Pancreas (tissue), 10 donors: ENCODE measurements around the gene DRD2. TPM values are rescaled to one million over a fixed set of nuclear protein-coding genes. Genes with fewer than 3 reads are reported as not detected.

Experiments
- ATAC-seq, 4 donors: fragments of 200-7000 bp; cut with Tn5 transposase; one replicate each; pipeline versions ENCODE4 v1.8.0 to v1.9.1; 2020; ENCODE audit warnings: mild to moderate bottlenecking in 4 of 4, moderate library complexity in 4 of 4
- DNase-seq, 6 donors: peaks; one replicate each; pipeline ENCODE4 v3.0.0-alpha.2; 2020
- FAIRE-seq: peaks from 2 replicates; lab custom pipeline; 2012; peaks lifted over from hg19 to GRCh38; lab: Jason Lieb, UNC
- H3K27ac ChIP-seq, 4 donors: fragments of 200-600 bp; sonication (generic); 1 replicate in 3 of 4; 2 replicates in 1 of 4; pipeline versions ENCODE4 v1.5.0 to v1.8.0; 2020
- H3K27me3 ChIP-seq, 4 donors: fragments of 200-600 bp; one replicate each; pipeline ENCODE4 v1.8.0; 2021
- H3K36me3 ChIP-seq, 3 donors: fragments of 200-600 bp; sonication (generic) in 1 of 3; one replicate each; pipeline versions ENCODE4 v1.5.0 to v1.8.0; 2020 to 2021
- H3K4me1 ChIP-seq, 3 donors: fragments of 200-600 bp; one replicate each; pipeline ENCODE4 v1.8.0; 2021
- H3K4me3 ChIP-seq, 4 donors: fragments of 200-600 bp; sonication (generic) in 2 of 4; one replicate each; pipeline versions ENCODE4 v1.5.0 to v1.8.0; 2020 to 2021
- H3K9me3 ChIP-seq, 4 donors: fragments of 200-600 bp; one replicate each; pipeline ENCODE4 v1.8.0; 2021
- WGBS, 2 donors: extraction: QIAGEN DNeasy Blood & Tissue Kit; methylation state at CpG; one replicate each; pipeline ENCODE4 v1.1.7; 2013; 5-methylcytosine and 5-hydroxymethylcytosine counted together
- intact Hi-C, 3 donors: fragments of 100-400 bp; cut with DNase I; formaldehyde crosslinking; loops; one replicate each; pipeline versions ENCODE4 v1.11.1 to v1.14.2; 2022
- polyA plus RNA-seq, 2 donors: library from polyadenylated mRNA; stranded (reverse); fragments of 200-250 nt; gene quantifications; one replicate each; pipeline ENCODE4 v1.2.3, GENCODE V29; 2013
- total RNA-seq, 6 donors: library from RNA; stranded (reverse); fragmentation: NEBNext Ultra II Directional in 4 of 6; extraction: Animal tissue kit (Norgen Biotek cat#: 25700) in 4 of 6; gene quantifications; one replicate each; pipeline versions ENCODE4 v1.2.1 to v1.2.4, GENCODE V29; 2021 to 2023
- TF ChIP-seq, protein P1 (sequence below), 4 donors: fragments of 200-600 bp; sonication (generic) in 3 of 4; IDR thresholded peaks; one replicate each; pipeline versions ENCODE4 v1.5.0 to v1.8.0; 2021; ENCODE audit warnings: antibody characterized with exemption in 4 of 4
- donor health status: healthy with polysubstance abuse.
- donor health status: DM: no; HTN: no; CAD: no; lungs with moderate emphysema.
- donor health status: DM: no; HTN: no; CAD: no.
- donor health status: control.
- donor health status: control.
- donor health status: Bipolar disorder and iron deficiency.
- donor health status: DM: yes; HTN: yes; CAD: no.
- donor health status: DM: no; HTN: no; CAD: no.
- donor health status: DM: no; HTN: no; CAD: no.
- donor health status: DM: yes; HTN: yes; CAD: no.

Gene DRD2
- total and polyA plus RNA-seq, 8 donors, result 0.19 to 0.63 (median 0.34) TPM; not detected in 5

- H3K36me3 ChIP-seq, result no peaks in the 10 kb centered on the region
- ATAC-seq (no peak), DNase-seq (no peak), FAIRE-seq (no peak)
- H3K4me1 ChIP-seq, result no peaks in the 10 kb centered on the region
- WGBS, 2 donors, result 77 to 87% methylated on average over 9 of the region's 9 CpGs
- intact Hi-C loops, result no loop called here
- no peak overlapping the region for H3K27ac ChIP-seq
- no peak overlapping the region for H3K4me3 ChIP-seq
- no peaks in the 10 kb centered on the region for H3K27me3 ChIP-seq
- no peaks in the 10 kb centered on the region for H3K9me3 ChIP-seq
- TF ChIP-seq, protein P1, sequence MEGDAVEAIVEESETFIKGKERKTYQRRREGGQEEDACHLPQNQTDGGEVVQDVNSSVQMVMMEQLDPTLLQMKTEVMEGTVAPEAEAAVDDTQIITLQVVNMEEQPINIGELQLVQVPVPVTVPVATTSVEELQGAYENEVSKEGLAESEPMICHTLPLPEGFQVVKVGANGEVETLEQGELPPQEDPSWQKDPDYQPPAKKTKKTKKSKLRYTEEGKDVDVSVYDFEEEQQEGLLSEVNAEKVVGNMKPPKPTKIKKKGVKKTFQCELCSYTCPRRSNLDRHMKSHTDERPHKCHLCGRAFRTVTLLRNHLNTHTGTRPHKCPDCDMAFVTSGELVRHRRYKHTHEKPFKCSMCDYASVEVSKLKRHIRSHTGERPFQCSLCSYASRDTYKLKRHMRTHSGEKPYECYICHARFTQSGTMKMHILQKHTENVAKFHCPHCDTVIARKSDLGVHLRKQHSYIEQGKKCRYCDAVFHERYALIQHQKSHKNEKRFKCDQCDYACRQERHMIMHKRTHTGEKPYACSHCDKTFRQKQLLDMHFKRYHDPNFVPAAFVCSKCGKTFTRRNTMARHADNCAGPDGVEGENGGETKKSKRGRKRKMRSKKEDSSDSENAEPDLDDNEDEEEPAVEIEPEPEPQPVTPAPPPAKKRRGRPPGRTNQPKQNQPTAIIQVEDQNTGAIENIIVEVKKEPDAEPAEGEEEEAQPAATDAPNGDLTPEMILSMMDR (IDR thresholded peaks at IDR 0.05), result no peak
Measured at GRCh38 chr11:113408887-113409286, 66.3 kb downstream of the DRD2 start.

DNA sequence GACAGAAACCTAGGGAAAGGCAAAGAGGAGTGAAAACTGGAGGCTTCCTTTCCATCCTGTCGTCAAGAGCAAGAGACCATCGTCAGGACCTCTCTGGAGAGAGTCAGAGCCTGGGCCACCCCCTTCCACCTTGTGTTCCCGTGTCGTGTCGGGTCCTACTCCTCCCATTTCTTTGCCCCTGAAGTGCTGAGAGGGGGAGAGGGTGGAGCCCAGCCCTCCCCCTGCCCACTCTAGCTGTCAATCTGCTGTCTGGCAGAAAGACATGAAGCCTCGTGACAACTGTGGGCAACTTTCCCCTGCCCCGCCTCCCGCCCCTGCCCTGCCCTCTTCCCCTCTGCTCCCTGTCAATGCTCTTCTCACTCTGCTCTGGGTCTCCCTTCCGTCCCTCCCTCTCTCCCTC, 67.0 kb downstream of the DRD2 start:
- ATAC-seq (no peak), FAIRE-seq (no peak), DNase-seq (no peak)
- TF ChIP-seq, protein P1 (IDR thresholded peaks at IDR 0.05), result no peak
- no peak overlapping the region for H3K4me3 ChIP-seq
- H3K4me1 ChIP-seq, result no peaks in the 10 kb centered on the region
- no peaks in the 10 kb centered on the region for H3K27me3 ChIP-seq
- intact Hi-C loops, result no loop called here
- H3K27ac ChIP-seq, result no peak overlapping the region
- 45% methylated on average over 9 of the region's 9 CpGs for WGBS, 2 donors
- H3K9me3 ChIP-seq, result no peaks in the 10 kb centered on the region
- no peaks in the 10 kb centered on the region for H3K36me3 ChIP-seq

DNA sequence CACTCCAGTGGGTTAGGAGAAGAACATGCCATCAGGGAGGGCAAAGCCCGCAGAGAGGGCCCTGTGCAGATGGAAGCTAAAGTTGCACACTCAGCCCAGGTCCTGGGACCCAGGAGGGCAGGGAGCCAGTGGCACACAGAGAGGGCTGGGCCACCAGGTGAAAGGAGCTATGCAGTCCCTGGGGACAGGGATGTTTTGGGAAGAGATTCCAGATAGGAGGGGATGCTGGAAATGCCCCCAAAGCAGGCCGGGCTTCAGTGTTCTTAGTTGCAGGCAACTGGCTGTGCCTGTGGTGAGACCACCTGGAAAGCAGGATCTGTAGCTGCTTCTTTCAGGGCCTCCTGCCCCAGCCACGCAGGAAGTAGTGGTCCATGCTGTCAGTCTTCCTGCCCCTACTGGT, 68.0 kb downstream of the DRD2 start:
- H3K4me1 ChIP-seq, result no peaks in the 10 kb centered on the region
- DNase-seq (no peak), FAIRE-seq (no peak), ATAC-seq (no peak)
- H3K4me3 ChIP-seq, result no peak overlapping the region
- H3K36me3 ChIP-seq, result no peaks in the 10 kb centered on the region
- 62 to 65% methylated on average over 3 of the region's 3 CpGs for WGBS, 2 donors
- H3K9me3 ChIP-seq, result no peaks in the 10 kb centered on the region
- no peak overlapping the region for H3K27ac ChIP-seq
- intact Hi-C loops, result no loop called here
- TF ChIP-seq, protein P1 (IDR thresholded peaks at IDR 0.05), result no peak
- H3K27me3 ChIP-seq, result no peaks in the 10 kb centered on the region

DNA sequence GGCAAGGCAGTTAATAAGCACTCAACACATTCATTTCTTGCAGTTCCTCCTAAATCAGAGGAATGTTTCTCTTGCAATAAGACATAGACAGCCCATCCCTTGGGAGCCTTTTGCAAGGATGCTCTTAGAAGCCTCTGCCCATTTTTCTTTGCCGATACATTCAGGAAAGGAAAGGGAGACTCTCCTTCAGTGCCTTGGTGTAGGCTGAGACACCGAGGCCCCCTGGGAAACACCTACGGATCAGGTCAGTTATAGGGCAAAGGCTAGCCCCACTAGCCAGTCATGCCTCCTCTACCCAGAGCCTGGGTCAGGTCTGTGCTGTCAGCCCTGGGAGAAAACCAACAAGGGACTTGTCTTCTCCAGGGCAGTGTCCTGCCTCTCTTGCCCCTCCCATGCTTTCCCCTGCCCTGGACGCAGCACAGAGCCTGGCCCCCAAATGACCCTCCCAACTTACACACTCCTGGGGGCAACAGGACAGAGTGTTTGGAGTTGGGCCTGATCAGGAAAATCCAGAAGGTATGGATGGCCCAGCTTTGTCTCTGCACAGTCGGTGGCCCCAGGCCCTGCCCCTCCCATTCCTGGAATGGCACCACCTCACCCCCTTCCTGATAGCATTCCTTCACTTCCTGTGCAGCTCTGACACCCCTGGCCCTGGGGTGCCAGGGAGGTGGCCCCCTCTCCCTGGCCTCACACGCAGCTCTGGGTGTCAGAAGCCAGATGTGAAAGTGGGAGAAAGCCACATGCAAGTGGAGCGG, 69.3 kb downstream of the DRD2 start:
- FAIRE-seq, result no peak
- WGBS, 2 donors, result 58 to 68% methylated on average over 7 of the region's 7 CpGs
- intact Hi-C loops, result no loop called here
- ATAC-seq, result no peak
- no peaks in the 10 kb centered on the region for H3K27me3 ChIP-seq
- H3K4me1 ChIP-seq, result no peaks in the 10 kb centered on the region
- TF ChIP-seq, protein P1 (IDR thresholded peaks at IDR 0.05), result no peak
- H3K27ac ChIP-seq, result no peak overlapping the region
- no peaks in the 10 kb centered on the region for H3K9me3 ChIP-seq
- H3K4me3 ChIP-seq, result no peak overlapping the region
- DNase-seq, result no peak
- no peaks in the 10 kb centered on the region for H3K36me3 ChIP-seq

DNA sequence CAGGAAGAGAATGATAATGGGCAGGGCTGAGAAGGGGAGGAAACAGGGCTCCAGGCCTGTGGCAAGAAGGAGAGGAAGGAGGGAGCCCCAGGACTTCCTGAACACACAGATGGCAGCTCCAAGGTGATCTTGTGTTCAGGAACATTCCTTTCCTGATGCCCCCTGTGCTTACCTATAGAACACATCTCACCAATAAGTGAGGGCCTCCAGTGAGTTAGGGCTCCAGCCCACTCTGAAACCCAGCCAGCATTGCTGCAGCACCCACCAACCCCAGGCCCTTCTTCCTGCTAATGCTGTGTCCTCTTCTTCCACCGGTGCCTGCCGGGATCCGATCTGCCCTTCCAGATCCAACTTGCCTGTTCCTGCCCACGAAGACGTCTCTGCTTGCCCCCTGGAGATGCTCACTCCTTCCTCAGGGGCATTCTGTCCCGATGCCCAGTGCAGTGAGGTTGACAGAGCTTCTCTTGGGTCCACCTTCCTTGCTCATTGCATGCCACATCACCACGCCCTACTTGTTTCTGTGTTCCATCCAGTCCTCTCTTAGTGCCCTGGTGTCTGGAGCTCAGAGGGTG, 70.3 kb downstream of the DRD2 start:
- WGBS, 2 donors, result 65 to 81% methylated on average over 7 of the region's 7 CpGs
- ATAC-seq, result no peak
- FAIRE-seq, result no peak
- Histone ChIP-seq H3K27ac (no peak overlapping the region), H3K9me3 (no peaks in the 10 kb centered on the region), H3K4me3 (no peak overlapping the region), H3K27me3 (no peaks in the 10 kb centered on the region), H3K36me3 (no peaks in the 10 kb centered on the region), H3K4me1 (no peaks in the 10 kb centered on the region)
- TF ChIP-seq, protein P1 (IDR thresholded peaks at IDR 0.05), result no peak
- intact Hi-C loops, result no loop called here
- no peak for DNase-seq
